Ishikawa (cell line): Measurements from ENCODE around the gene PER3.

ENCODE experiments used
- CEBPB ChIP-seq: IDR thresholded peaks from 2 replicates; pipeline ENCODE4 v1.6.1; 2012
- EGR1 ChIP-seq: IDR thresholded peaks from 2 replicates; pipeline ENCODE4 v1.6.1; 2012
- EP300 ChIP-seq: IDR thresholded peaks from 2 replicates; pipeline ENCODE4 v1.6.1; 2012; ENCODE audit warnings: borderline replicate concordance
- FOXM1 ChIP-seq: IDR thresholded peaks from 2 replicates; pipeline ENCODE4 v1.6.1; 2012; ENCODE audit warnings: low read depth, borderline replicate concordance
- MAX ChIP-seq: IDR thresholded peaks from 2 replicates; pipeline ENCODE4 v1.6.1; 2012
- REST ChIP-seq: IDR thresholded peaks from 2 replicates; pipeline ENCODE4 v1.6.1; 2012; ENCODE audit warnings: low read depth, mild to moderate bottlenecking
- USF1 ChIP-seq: IDR thresholded peaks from 2 replicates; pipeline ENCODE4 v1.6.1; 2012
- YY1 ChIP-seq: IDR thresholded peaks from 2 replicates; pipeline ENCODE4 v1.6.1; 2012; ENCODE audit warnings: low read depth
- ZBTB7A ChIP-seq: IDR thresholded peaks from 2 replicates; pipeline ENCODE4 v1.6.1; 2012; ENCODE audit warnings: low read depth

GRCh38 chr1:7784492-7785071, 491 bp downstream of the PER3 start:
- no peak for TF ChIP-seq ZBTB7A
- TF ChIP-seq EGR1: no peak
- TF ChIP-seq YY1: no peak
- TF ChIP-seq USF1: no peak
- TF ChIP-seq FOXM1: no peak
- TF ChIP-seq REST: no peak
- no peak for TF ChIP-seq MAX
- TF ChIP-seq EP300: no peak
- TF ChIP-seq CEBPB: no peak
